T-helper 22 cell (primary cell): Measurements from ENCODE around the gene EHMT1.
"Not testable (repeated sequence)": the region's sequence is repeated elsewhere in the genome, so short reads cannot be mapped to it uniquely, and the experiment has no call there.

Source experiments
- DNase-seq: peaks from one replicate; pipeline ENCODE4 v3.0.0-alpha.2; 2020; ENCODE audit warnings: low read depth

The EHMT1 gene

GRCh38 chr9:137873408-137873807 lies 254.6 kb downstream of the EHMT1 start:
- DNase-seq = no peak

- DNase-seq = no peak
Observed at GRCh38 chr9:137873858-137874362, 255.1 kb downstream of the EHMT1 start.

GRCh38 chr9:137875354-137875753 lies 256.5 kb downstream of the EHMT1 start:
- no peak for DNase-seq

GRCh38 chr9:137875846-137876245 lies 257.0 kb downstream of the EHMT1 start:
- no peak for DNase-seq

GRCh38 chr9:137876269-137876668 lies 257.5 kb downstream of the EHMT1 start:
- DNase-seq = no peak

- no peak for DNase-seq
Observed at GRCh38 chr9:137876781-137877386, 258.1 kb downstream of the EHMT1 start.

- not testable (repeated sequence) for DNase-seq
Observed at GRCh38 chr9:137877506-137878122, 258.8 kb downstream of the EHMT1 start, which contains the start of gene CACNA1B. TSS of gene CACNA1B (plus strand) at chr9:137877782. CDS start at chr9:137877934, 152 bp downstream.

GRCh38 chr9:137878146-137878941 lies 259.5 kb downstream of the EHMT1 start:
- no peak for DNase-seq

GRCh38 chr9:137879052-137879451 lies 260.2 kb downstream of the EHMT1 start:
- DNase-seq = no peak

GRCh38 chr9:137879566-137880150 lies 260.9 kb downstream of the EHMT1 start:
- DNase-seq = no peak

GRCh38 chr9:137880160-137880975 lies 261.6 kb downstream of the EHMT1 start:
- no peak for DNase-seq

GRCh38 chr9:137880976-137881530 lies 262.2 kb downstream of the EHMT1 start:
- DNase-seq = no peak

GRCh38 chr9:137881591-137882505 lies 263.0 kb downstream of the EHMT1 start:
- no peak for DNase-seq

GRCh38 chr9:137882506-137882821 lies 263.7 kb downstream of the EHMT1 start:
- DNase-seq = no peak

- DNase-seq = not testable (repeated sequence)
Observed at GRCh38 chr9:137883977-137884376, 265.2 kb downstream of the EHMT1 start.

GRCh38 chr9:137884547-137884946 lies 265.7 kb downstream of the EHMT1 start:
- not testable (repeated sequence) for DNase-seq

GRCh38 chr9:137885121-137885520 lies 266.3 kb downstream of the EHMT1 start:
- DNase-seq = not testable (repeated sequence)
